Neural cell (in vitro differentiated cells): ENCODE data around the gene MUC6.

ENCODE experiments used
- CTCF ChIP-seq: fragments of 450-650 bp; IDR thresholded peaks from 2 replicates; pipeline ENCODE4 v1.5.1; 2014; ENCODE audit warnings: antibody characterized with exemption, mild to moderate bottlenecking, moderate library complexity; ENCODE audit not compliant: poor library complexity, severe bottlenecking
- EP300 ChIP-seq: fragments of 450-650 bp; conservative IDR thresholded peaks from 2 replicates; pipeline ENCODE4 v1.6.1; 2014; ENCODE audit warnings: antibody characterized with exemption, mild to moderate bottlenecking, moderate library complexity; ENCODE audit not compliant: poor library complexity, severe bottlenecking
- EZH2 ChIP-seq: fragments of 200-600, 300-800 bp; shearing (Covaris generic), sonication (generic); IDR thresholded peaks from 2 replicates; pipeline ENCODE4 v1.6.1; 2014; ENCODE audit warnings: antibody characterized with exemption, low read length, borderline replicate concordance, mild to moderate bottlenecking; ENCODE audit not compliant: insufficient read depth, poor library complexity, severe bottlenecking
- RAD21 ChIP-seq: fragments of 450-650 bp; conservative IDR thresholded peaks from 2 replicates; pipeline ENCODE4 v1.6.1; 2014; ENCODE audit warnings: antibody characterized with exemption, mild to moderate bottlenecking, moderate library complexity
- REST ChIP-seq: IDR thresholded peaks from 2 replicates; pipeline ENCODE4 v1.6.1; 2012; ENCODE audit warnings: borderline replicate concordance

DNA sequence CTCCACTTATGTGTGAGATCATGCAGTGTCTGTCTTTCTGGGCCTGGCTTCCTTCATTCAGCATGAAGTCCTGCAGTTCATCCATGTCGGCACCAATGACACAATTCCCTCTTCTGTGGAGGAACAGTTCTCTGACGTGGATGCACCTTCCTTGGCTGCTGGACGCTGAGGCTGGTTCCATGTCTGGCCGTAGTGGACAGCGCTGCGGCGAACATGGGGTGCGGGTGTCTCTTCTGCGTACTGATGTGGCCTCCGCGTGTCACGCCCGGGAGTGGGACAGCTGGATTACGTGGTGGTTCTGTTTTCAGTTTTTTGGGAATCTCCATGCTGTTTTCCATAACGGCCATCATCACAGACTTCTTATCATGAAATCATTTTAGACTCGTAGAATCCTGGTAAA is 21.3 kb upstream of the MUC6 start:
- TF ChIP-seq EP300 (no peak), CTCF (no peak), REST (no peak), RAD21 (no peak), EZH2 (no peak)
